T-cell (primary cell): Measurements from ENCODE around the gene KDM2A. TPM values are rescaled to one million over a fixed set of nuclear protein-coding genes. Genes with fewer than 3 reads are reported as not detected.
"Not testable (repeated sequence)": the region's sequence is repeated elsewhere in the genome, so short reads cannot be mapped to it uniquely, and the experiment has no call there.

Source experiments
- ATAC-seq, 4 experiments: fragments of 200-7000 bp in 3 of 4; fragments of 150-1000 bp in 1 of 4; cut with Tn5 transposase; replicated peaks in 1 of 4; 1 replicate in 3 of 4; 2 replicates in 1 of 4; pipeline ENCODE4 v1.10.0; 2021; ENCODE audit warnings: moderate library complexity in 3 of 4, mild to moderate bottlenecking in 2 of 4, moderate number of reproducible peaks in 1 of 4
- CTCF ChIA-PET, 2 donors: fragments of 300-600 bp; sonication (Branson Sonifier 250); formaldehyde crosslinking; loops; one replicate each; lab custom pipeline; 2022; ENCODE audit warnings: antibody characterized with exemption in 2 of 2; lab: Charles Lee
- POLR2A ChIA-PET, 2 donors: fragments of 300-600 bp; sonication (Branson Sonifier 250); formaldehyde crosslinking; loops; one replicate each; lab custom pipeline; 2022; ENCODE audit warnings: antibody characterized with exemption in 2 of 2; lab: Charles Lee
- DNase-seq, 35 experiments: peaks; one replicate each; pipeline versions ENCODE4 v3.0.0 to v3.0.0-alpha.2; 2013 to 2023
- H3K27ac ChIP-seq: one replicate; pipeline ENCODE4 v1.5.1; 2013; ENCODE audit warnings: low read length
- H3K27me3 ChIP-seq, 2 experiments: replicated peaks in 1 of 2; 1 replicate in 1 of 2; 2 replicates in 1 of 2; pipeline versions ENCODE4 v1.6.1 to v1.7.0; 2013; ENCODE audit warnings: low read length in 1 of 2, mixed read lengths in 1 of 2; ENCODE audit not compliant: control insufficient read depth in 2 of 2, insufficient read depth in 2 of 2; ENCODE audit errors: extremely low read depth in 1 of 2
- H3K36me3 ChIP-seq, 2 donors: 1 replicate in 1 of 2; 2 replicates in 1 of 2; pipeline versions ENCODE4 v1.6.1 to v1.7.0; 2013; ENCODE audit warnings: low read length in 1 of 2; ENCODE audit not compliant: control insufficient read depth in 2 of 2, insufficient read depth in 1 of 2; ENCODE audit errors: extremely low read depth in 1 of 2
- H3K4me1 ChIP-seq, 2 experiments: 1 replicate in 1 of 2; 2 replicates in 1 of 2; pipeline versions ENCODE4 v1.6.1 to v1.7.0; 2013; ENCODE audit warnings: low read length in 2 of 2, mixed read lengths in 1 of 2; ENCODE audit not compliant: insufficient read depth in 2 of 2, control insufficient read depth in 1 of 2; ENCODE audit errors: extremely low read depth in 1 of 2
- H3K4me3 ChIP-seq, 2 donors: 1 replicate in 1 of 2; 2 replicates in 1 of 2; pipeline versions ENCODE4 v1.5.1 to v1.7.0; 2013; ENCODE audit warnings: mild to moderate bottlenecking in 2 of 2, low read length in 1 of 2, moderate library complexity in 1 of 2; ENCODE audit not compliant: control insufficient read depth in 1 of 2; ENCODE audit errors: extremely low read depth in 1 of 2
- H3K9me3 ChIP-seq: 2 replicates; pipeline ENCODE4 v1.7.0; 2013
- H3K27ac Mint-ChIP-seq, 2 donors: one replicate each; pipeline ENCODE4 v1.8.0; 2020 to 2021; ENCODE audit warnings: mild to moderate bottlenecking in 2 of 2, mixed read lengths in 2 of 2
- H3K27me3 Mint-ChIP-seq, 2 donors: one replicate each; pipeline ENCODE4 v1.8.0; 2021 to 2022; ENCODE audit warnings: mixed read lengths in 2 of 2
- H3K36me3 Mint-ChIP-seq: one replicate; pipeline ENCODE4 v1.8.0; 2021; ENCODE audit warnings: mixed read lengths
- H3K4me1 Mint-ChIP-seq, 3 donors: one replicate each; pipeline ENCODE4 v1.8.0; 2020 to 2022; ENCODE audit warnings: mixed read lengths in 3 of 3, mild to moderate bottlenecking in 1 of 3
- H3K4me3 Mint-ChIP-seq, 3 donors: one replicate each; pipeline ENCODE4 v1.8.0; 2020 to 2022; ENCODE audit warnings: mild to moderate bottlenecking in 3 of 3, mixed read lengths in 3 of 3, moderate library complexity in 3 of 3
- H3K9me3 Mint-ChIP-seq, 3 donors: one replicate each; pipeline ENCODE4 v1.8.0; 2020 to 2022; ENCODE audit warnings: mixed read lengths in 3 of 3
- WGBS: methylation state at CpG from one replicate; pipeline ENCODE4 v1.1.5; 2013; ENCODE audit warnings: missing lambda C conversion rate; ENCODE audit not compliant: insufficient coverage; 5-methylcytosine and 5-hydroxymethylcytosine counted together
- total RNA-seq, 35 experiments: library from RNA in 6 of 35; stranded (reverse) in 6 of 35; fragments of 120-200 nt in 1 of 35; gene quantifications; one replicate each; pipeline versions ENCODE4 v1.2.1 to v1.2.4 and lab custom pipeline; 2013 to 2026

The KDM2A gene
- total RNA-seq, 5 donors from 2014 or later (not counting 1 experiment from before 2014, with no cell fraction given): 157 to 333 (median 178) TPM

- H3K27me3 Mint-ChIP-seq, H3K4me1 ChIP-seq, H3K4me1 Mint-ChIP-seq, CTCF ChIA-PET, H3K4me3 Mint-ChIP-seq, POLR2A ChIA-PET, H3K27ac Mint-ChIP-seq, H3K4me3 ChIP-seq, H3K9me3 ChIP-seq, H3K27me3 ChIP-seq, ATAC-seq, DNase-seq, H3K27ac ChIP-seq, H3K9me3 Mint-ChIP-seq: not testable (repeated sequence)
- peaks cover 10 to 17% of the 10 kb centered on the region in 2 donors for H3K36me3 ChIP-seq
- peaks cover 18% of the 10 kb centered on the region for H3K36me3 Mint-ChIP-seq
- WGBS: no CpG with 5 or more reads among the region's 3 CpGs
Observed at GRCh38 chr11:67198781-67199180, 79.7 kb downstream of the KDM2A start.

GRCh38 chr11:67199751-67200150 is 80.7 kb downstream of the KDM2A start:
- ATAC-seq: no peak
- H3K36me3 Mint-ChIP-seq: peaks cover 18% of the 10 kb centered on the region
- no peak overlapping the region for H3K27ac ChIP-seq

GRCh38 chr11:67202028-67202427 is 83.0 kb downstream of the KDM2A start:
- H3K27me3 ChIP-seq: no peaks in the 10 kb centered on the region
- H3K36me3 ChIP-seq: peaks cover 8 to 17% of the 10 kb centered on the region in 2 donors
- ATAC-seq (no peak), DNase-seq (no peak)
- WGBS: 100% methylated on average over 3 of the region's 3 CpGs
- H3K4me1 Mint-ChIP-seq: no peaks in the 10 kb centered on the region
- no peaks in the 10 kb centered on the region for H3K27me3 Mint-ChIP-seq
- H3K4me1 ChIP-seq: no peaks in the 10 kb centered on the region
- no peak overlapping the region for H3K27ac ChIP-seq
- POLR2A ChIA-PET: no interaction called here
- no peak overlapping the region for H3K4me3 ChIP-seq
- no peak overlapping the region for H3K27ac Mint-ChIP-seq
- H3K36me3 Mint-ChIP-seq: peaks cover 26% of the 10 kb centered on the region
- H3K4me3 Mint-ChIP-seq: no peak overlapping the region
- H3K9me3 ChIP-seq: no peaks in the 10 kb centered on the region
- no peaks in the 10 kb centered on the region for H3K9me3 Mint-ChIP-seq
- CTCF ChIA-PET: interaction anchor here in 1 of 2 donors (0.6 kb wide), 1 partner anchor 256 kb away, joined by 4 read pairs; no protein-coding TSS in a partner anchor

More at GRCh38 chr11:67199751-67200150, 80.7 kb downstream of the KDM2A start:
- Mint-ChIP-seq H3K4me3 (no peak overlapping the region), H3K27me3 (no peaks in the 10 kb centered on the region), H3K9me3 (no peaks in the 10 kb centered on the region), H3K27ac (peak overlapping the region in 1 of 2 donors; percentile 13), H3K4me1 (peaks cover 0 to 2% (median 0%) of the 10 kb centered on the region in 3 donors)
- ChIA-PET POLR2A (no interaction called here), CTCF (interaction anchor here in 1 of 2 donors (0.6 kb wide), 1 partner anchor 121 kb away, joined by 3 read pairs; no protein-coding TSS in a partner anchor)
- Histone ChIP-seq H3K27me3 (no peaks in the 10 kb centered on the region), H3K4me3 (no peak overlapping the region), H3K36me3 (peaks cover 10 to 13% of the 10 kb centered on the region in 2 donors), H3K9me3 (no peaks in the 10 kb centered on the region), H3K4me1 (no peaks in the 10 kb centered on the region)
- no peak for DNase-seq

DNA sequence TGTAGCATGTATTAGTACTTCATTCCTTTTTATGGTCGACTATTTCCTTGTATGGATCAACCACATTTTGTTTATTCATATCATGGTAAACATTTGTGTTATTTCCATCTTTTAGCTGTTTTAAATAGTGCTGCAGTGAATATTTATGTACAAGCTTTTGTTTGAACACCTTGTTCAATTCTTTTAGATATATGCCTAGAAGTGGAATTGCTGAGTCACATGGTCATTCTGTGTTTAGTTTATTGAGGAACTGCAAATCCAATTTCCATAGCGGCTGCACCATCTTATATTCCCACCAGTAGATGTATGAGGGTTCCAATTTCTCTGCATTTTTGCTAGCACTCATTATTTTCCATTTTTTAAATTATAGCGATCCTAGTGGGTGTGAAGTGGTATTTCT is 85.8 kb downstream of the KDM2A start:
- H3K4me1 Mint-ChIP-seq: no peaks in the 10 kb centered on the region
- WGBS: no CpG with 5 or more reads among the region's 3 CpGs
- no peaks in the 10 kb centered on the region for H3K27me3 Mint-ChIP-seq
- no peak for DNase-seq
- H3K4me3 ChIP-seq: no peak overlapping the region
- H3K36me3 ChIP-seq: peaks cover 7 to 36% of the 10 kb centered on the region in 2 donors
- H3K36me3 Mint-ChIP-seq: peaks cover 32% of the 10 kb centered on the region
- no peaks in the 10 kb centered on the region for H3K9me3 ChIP-seq
- no peak overlapping the region for H3K27ac ChIP-seq
- POLR2A ChIA-PET: no interaction called here
- no peaks in the 10 kb centered on the region for H3K27me3 ChIP-seq
- CTCF ChIA-PET: no interaction called here
- H3K4me3 Mint-ChIP-seq: no peak overlapping the region
- H3K4me1 ChIP-seq: no peaks in the 10 kb centered on the region
- no peak overlapping the region for H3K27ac Mint-ChIP-seq
- ATAC-seq: no peak
- H3K9me3 Mint-ChIP-seq: no peaks in the 10 kb centered on the region

GRCh38 chr11:67209222-67209621 is 90.2 kb downstream of the KDM2A start:
- H3K9me3 ChIP-seq, H3K4me1 ChIP-seq, POLR2A ChIA-PET, H3K9me3 Mint-ChIP-seq, ATAC-seq, H3K27me3 ChIP-seq, H3K4me3 Mint-ChIP-seq, H3K27ac Mint-ChIP-seq, H3K27ac ChIP-seq, CTCF ChIA-PET, H3K27me3 Mint-ChIP-seq, DNase-seq, H3K4me3 ChIP-seq: not testable (repeated sequence)
- whole genome bisulfite sequencing: no CpG with 5 or more reads among the region's 6 CpGs
- peaks cover 2 to 49% of the 10 kb centered on the region in 2 donors for H3K36me3 ChIP-seq
- Mint-ChIP-seq H3K36me3 (peaks cover 40% of the 10 kb centered on the region), H3K4me1 (peaks cover 9 to 13% (median 9%) of the 10 kb centered on the region in 3 donors)

DNA sequence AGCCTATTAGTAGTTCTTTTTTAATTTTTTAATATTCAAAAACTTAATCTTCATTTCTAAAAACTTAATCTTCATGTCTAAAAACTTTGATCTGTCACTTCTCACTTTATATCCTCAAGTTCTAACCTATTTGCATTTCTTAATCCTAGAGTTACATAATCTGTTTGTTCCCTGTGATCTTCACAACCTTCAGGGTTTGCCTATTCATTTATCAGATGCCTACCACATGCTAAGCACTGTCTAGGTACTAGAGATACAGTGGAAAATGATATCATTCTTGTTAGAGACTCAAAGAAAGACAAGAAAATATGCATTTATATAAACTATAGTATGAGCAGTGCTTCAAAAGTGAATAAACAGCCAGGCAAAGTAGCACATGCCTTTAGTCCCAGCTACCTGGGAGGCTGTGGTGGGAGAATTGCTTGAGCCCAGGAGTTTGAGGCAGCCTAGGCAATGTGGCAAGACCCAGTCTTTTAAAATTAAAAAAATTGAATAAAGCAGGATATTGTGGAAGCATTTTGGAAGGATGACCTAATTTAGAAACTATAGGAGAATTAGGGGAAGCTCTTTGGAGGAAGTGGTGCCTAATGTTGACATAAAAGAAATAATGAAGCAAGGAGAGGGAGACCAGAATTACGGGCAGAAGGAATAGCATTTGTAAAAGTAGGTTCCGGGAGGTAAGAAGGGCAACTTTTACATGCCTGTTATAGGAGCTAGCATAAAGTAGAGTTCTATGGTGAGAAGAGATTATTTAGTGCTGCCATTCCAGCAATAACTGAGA is 92.8 kb downstream of the KDM2A start:
- no peaks in the 10 kb centered on the region for H3K27me3 ChIP-seq
- no peak overlapping the region for H3K27ac ChIP-seq
- DNase-seq: no peak
- H3K9me3 ChIP-seq: no peaks in the 10 kb centered on the region
- H3K27ac Mint-ChIP-seq: peak overlapping the region; percentile 1 to 63
- peaks cover 9 to 13% (median 9%) of the 10 kb centered on the region in 3 donors for H3K4me1 Mint-ChIP-seq
- H3K36me3 ChIP-seq: peaks cover 6 to 60% of the 10 kb centered on the region in 2 donors
- POLR2A ChIA-PET: no interaction called here
- H3K36me3 Mint-ChIP-seq: peaks cover 35% of the 10 kb centered on the region
- no peak overlapping the region for H3K4me3 Mint-ChIP-seq
- H3K4me1 ChIP-seq: no peaks in the 10 kb centered on the region
- H3K27me3 Mint-ChIP-seq: no peaks in the 10 kb centered on the region
- CTCF ChIA-PET: no interaction called here
- no peak overlapping the region for H3K4me3 ChIP-seq
- ATAC-seq: no peak
- 100% methylated on average over 2 of the region's 2 CpGs for WGBS
- H3K9me3 Mint-ChIP-seq: no peaks in the 10 kb centered on the region
